Activated CD8-positive, alpha-beta T cell treated with anti-CD3 and anti-CD28 coated beads, Interleukin-2, amount 10 ng/mL, durations not matched to agents 7 days and 5 days (primary cell): ENCODE measurements around the gene MYCL. TPM values are rescaled to one million over a fixed set of nuclear protein-coding genes. Genes with fewer than 3 reads are reported as not detected.
A peak's percentile ranks its signal among the peaks of the same experiment; 100 is the strongest.

Experiments
- ATAC-seq: fragments of 150-1000 bp; cut with Tn5 transposase; one replicate; pipeline ENCODE4 v1.10.0; 2021; ENCODE audit warnings: moderate library complexity
- CTCF ChIA-PET: fragments of 350-600 bp; sonication (Branson Sonifier 250); formaldehyde crosslinking; loops from one replicate; lab custom pipeline; 2021; ENCODE audit warnings: antibody characterized with exemption; lab: Charles Lee
- POLR2A ChIA-PET: fragments of 350-600 bp; sonication (Branson Sonifier 250); formaldehyde crosslinking; loops from one replicate; lab custom pipeline; 2021; ENCODE audit warnings: antibody characterized with exemption; lab: Charles Lee
- DNase-seq: peaks from one replicate; pipeline ENCODE4 v3.0.0-alpha.2; 2020
- H3K27ac Mint-ChIP-seq: one replicate; pipeline ENCODE4 v1.8.0; 2021; ENCODE audit warnings: mild to moderate bottlenecking, mixed read lengths
- H3K27me3 Mint-ChIP-seq: one replicate; pipeline ENCODE4 v1.8.0; 2021; ENCODE audit warnings: low read depth, mixed read lengths
- H3K36me3 Mint-ChIP-seq: one replicate; pipeline ENCODE4 v1.8.0; 2021; ENCODE audit warnings: low read depth, mixed read lengths
- H3K4me1 Mint-ChIP-seq: one replicate; pipeline ENCODE4 v1.8.0; 2021; ENCODE audit warnings: low read depth, mixed read lengths
- H3K4me3 Mint-ChIP-seq: one replicate; pipeline ENCODE4 v1.8.0; 2021; ENCODE audit warnings: mild to moderate bottlenecking, mixed read lengths
- H3K9me3 Mint-ChIP-seq: one replicate; pipeline ENCODE4 v1.8.0; 2022; ENCODE audit warnings: mixed read lengths; ENCODE audit not compliant: insufficient read depth
- total RNA-seq, 2 experiments: library from RNA; stranded (reverse); gene quantifications; one replicate each; pipeline ENCODE4 v1.2.3, GENCODE V29; 2021

Gene MYCL, protein sequence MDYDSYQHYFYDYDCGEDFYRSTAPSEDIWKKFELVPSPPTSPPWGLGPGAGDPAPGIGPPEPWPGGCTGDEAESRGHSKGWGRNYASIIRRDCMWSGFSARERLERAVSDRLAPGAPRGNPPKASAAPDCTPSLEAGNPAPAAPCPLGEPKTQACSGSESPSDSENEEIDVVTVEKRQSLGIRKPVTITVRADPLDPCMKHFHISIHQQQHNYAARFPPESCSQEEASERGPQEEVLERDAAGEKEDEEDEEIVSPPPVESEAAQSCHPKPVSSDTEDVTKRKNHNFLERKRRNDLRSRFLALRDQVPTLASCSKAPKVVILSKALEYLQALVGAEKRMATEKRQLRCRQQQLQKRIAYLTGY
- total RNA-seq = not detected

GRCh38 chr1:39901714-39902459, at the start of gene MYCL:
Gene MYCL, minus strand, starts transcription at chr1:39901917. Its CDS starts 483 bp downstream, at chr1:39901434.
- POLR2A ChIA-PET = interaction anchor here (0.6 to 1.2 kb wide), 3 partner anchors 18 to 110 kb away, joined by 3 to 4 read pairs (median 3); no protein-coding TSS in a partner anchor
- Mint-ChIP-seq H3K9me3 (no peaks in the 10 kb centered on the region), H3K27ac (no peak within 1 kb of the TSS), H3K27me3 (peaks cover 56% of the 10 kb centered on the region), H3K4me1 (peaks cover 6% of the 10 kb centered on the region), H3K4me3 (peak within 1 kb of the TSS; percentile 72), H3K36me3 (no peaks in the 10 kb centered on the region)
- CTCF ChIA-PET = interaction anchor here (0.6 to 4.3 kb wide), 41 partner anchors 8 to 632 kb away, joined by 3 to 42 read pairs (median 4); partner anchors contain the start of genes BMP8B and TRIT1
- peak; percentile 81 for DNase-seq
- ATAC-seq = peak; percentile 89

DNA sequence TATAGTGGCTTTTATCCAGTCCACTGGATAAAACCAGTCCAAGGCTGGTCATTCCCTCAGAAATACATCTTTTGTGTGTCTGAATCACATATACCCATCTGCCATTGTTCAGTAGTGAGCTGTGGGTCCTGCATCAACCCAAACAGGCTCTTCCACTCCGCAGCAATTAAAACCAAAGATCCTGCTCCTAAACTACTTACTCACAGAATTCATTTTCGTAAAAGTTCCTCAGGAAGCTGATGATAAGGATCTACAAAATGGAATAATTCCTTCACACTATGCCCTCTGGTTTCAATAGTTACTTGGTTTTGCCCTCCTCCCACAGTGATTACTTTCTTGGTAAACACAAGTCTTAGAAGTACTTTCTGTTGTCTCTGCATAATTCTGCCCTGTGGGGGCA, 48.2 kb upstream of the MYCL start:
- H3K27ac Mint-ChIP-seq = no peak overlapping the region
- no peak overlapping the region for H3K4me3 Mint-ChIP-seq
- H3K36me3 Mint-ChIP-seq = no peaks in the 10 kb centered on the region
- no peak for ATAC-seq
- no peak for DNase-seq
- H3K4me1 Mint-ChIP-seq = peaks cover 11% of the 10 kb centered on the region
- peaks cover 8% of the 10 kb centered on the region for H3K27me3 Mint-ChIP-seq
- no peaks in the 10 kb centered on the region for H3K9me3 Mint-ChIP-seq
- POLR2A ChIA-PET = no interaction called here
- CTCF ChIA-PET = interaction anchor here (1.9 to 5.4 kb wide), 2 partner anchors 24 to 83 kb away, joined by 9 to 27 read pairs; no protein-coding TSS in a partner anchor

GRCh38 chr1:39947260-39947659, 45.5 kb upstream of the MYCL start:
- no peak overlapping the region for H3K4me3 Mint-ChIP-seq
- no peaks in the 10 kb centered on the region for H3K9me3 Mint-ChIP-seq
- peaks cover 5% of the 10 kb centered on the region for H3K4me1 Mint-ChIP-seq
- peaks cover 12% of the 10 kb centered on the region for H3K27me3 Mint-ChIP-seq
- H3K36me3 Mint-ChIP-seq = no peaks in the 10 kb centered on the region
- no peak overlapping the region for H3K27ac Mint-ChIP-seq
- CTCF ChIA-PET = interaction anchor here (1.5 kb wide), 1 partner anchor 27 kb away, joined by 4 read pairs; no protein-coding TSS in a partner anchor
- DNase-seq (no peak), ATAC-seq (no peak)
- POLR2A ChIA-PET = no interaction called here

- CTCF ChIA-PET = interaction anchor here (1.5 kb wide), 1 partner anchor 28 kb away, joined by 4 read pairs; no protein-coding TSS in a partner anchor
- Mint-ChIP-seq H3K36me3 (no peaks in the 10 kb centered on the region), H3K4me3 (no peak overlapping the region), H3K27me3 (peaks cover 12% of the 10 kb centered on the region), H3K27ac (no peak overlapping the region), H3K4me1 (peaks cover 5% of the 10 kb centered on the region), H3K9me3 (no peaks in the 10 kb centered on the region)
- no peak for DNase-seq
- no peak for ATAC-seq
- POLR2A ChIA-PET = no interaction called here
Measured at GRCh38 chr1:39946216-39946615, 44.5 kb upstream of the MYCL start.

DNA sequence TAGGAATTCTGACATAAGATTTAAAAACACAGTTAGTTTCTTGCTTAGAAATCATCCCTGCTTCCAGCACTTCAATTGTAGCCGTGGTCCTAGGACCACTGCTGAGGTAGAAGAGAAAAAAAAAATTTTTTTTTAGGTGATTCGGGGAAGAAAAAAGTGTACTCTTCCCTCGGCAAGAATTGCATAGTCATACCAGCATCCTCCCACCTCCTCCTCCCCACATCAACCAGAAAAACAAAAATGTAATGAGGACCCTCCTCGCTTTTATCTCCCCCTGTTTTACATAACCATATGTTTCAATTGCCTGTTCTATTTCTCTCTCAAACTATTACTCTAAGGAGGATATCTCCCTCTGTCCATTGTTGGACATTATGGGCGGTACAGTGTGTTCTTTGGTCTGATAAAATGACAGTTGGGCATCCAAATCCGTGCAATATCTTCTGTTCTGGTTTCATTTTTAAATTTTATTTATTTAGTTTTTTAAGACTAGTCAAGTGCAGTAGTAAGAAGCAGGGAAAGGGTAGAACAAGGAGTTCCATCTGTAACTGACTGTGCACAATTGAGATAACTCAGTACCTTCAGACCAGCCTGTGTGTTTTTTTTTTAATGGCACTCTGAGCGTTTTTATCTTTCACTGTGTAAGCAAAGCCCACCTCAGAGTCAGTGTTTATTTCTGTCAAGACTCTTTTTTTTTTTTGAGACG, 42.8 kb upstream of the MYCL start:
- Mint-ChIP-seq H3K27me3 (peaks cover 12% of the 10 kb centered on the region), H3K4me1 (peaks cover 5% of the 10 kb centered on the region), H3K4me3 (no peak overlapping the region), H3K36me3 (no peaks in the 10 kb centered on the region), H3K9me3 (no peaks in the 10 kb centered on the region), H3K27ac (no peak overlapping the region)
- ChIA-PET CTCF (interaction anchor here (0.7 kb wide), 1 partner anchor 9 kb away, joined by 6 read pairs; no protein-coding TSS in a partner anchor), POLR2A (no interaction called here)
- no peak for DNase-seq
- ATAC-seq = no peak

DNA sequence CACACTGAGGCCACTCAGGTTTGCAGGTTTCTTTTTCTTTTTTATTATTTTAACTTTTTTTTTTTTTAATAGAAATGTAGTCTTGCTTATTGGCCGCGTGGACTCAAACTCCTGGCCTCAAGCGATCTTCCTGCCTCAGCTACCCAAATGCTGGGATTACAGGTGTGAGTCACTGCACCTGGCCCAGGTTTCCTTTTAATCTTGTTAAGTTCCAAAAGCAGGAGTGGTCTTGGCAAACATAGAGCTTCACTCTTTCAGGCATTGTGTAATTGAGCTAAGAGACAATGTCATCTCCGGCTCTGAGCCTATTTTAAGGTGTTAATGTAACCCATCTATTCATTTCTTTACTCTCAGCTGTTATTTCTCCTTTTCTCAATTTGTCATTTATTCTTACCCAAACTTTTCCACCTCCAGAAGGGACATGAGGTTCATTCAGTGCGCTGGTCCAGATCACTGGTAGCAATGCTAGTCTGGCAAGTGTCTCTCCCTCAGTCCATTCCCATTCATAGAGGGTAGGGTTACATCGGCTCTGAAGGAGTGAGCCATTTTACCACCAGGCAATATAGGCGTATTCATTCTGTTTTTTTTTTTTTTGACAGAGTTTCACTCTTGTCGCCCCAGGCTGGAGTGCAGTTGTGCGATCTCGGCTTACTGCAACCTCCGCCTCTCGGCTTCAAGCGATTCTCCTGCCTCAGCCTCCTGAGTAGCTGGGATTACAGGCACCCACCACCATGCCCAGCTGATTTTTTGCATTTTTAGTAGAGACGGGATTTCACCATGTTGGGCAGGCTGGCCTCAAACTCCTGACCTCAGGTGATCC, 42.0 kb upstream of the MYCL start:
- Mint-ChIP-seq H3K4me1 (peaks cover 5% of the 10 kb centered on the region), H3K9me3 (no peaks in the 10 kb centered on the region), H3K4me3 (no peak overlapping the region), H3K27ac (no peak overlapping the region), H3K27me3 (peaks cover 12% of the 10 kb centered on the region), H3K36me3 (no peaks in the 10 kb centered on the region)
- ATAC-seq (no peak), DNase-seq (no peak)
- ChIA-PET CTCF (interaction anchor here (1.1 to 1.5 kb wide), 2 partner anchors 25 to 89 kb away, joined by 3 to 5 read pairs; no protein-coding TSS in a partner anchor), POLR2A (interaction anchor here (1.5 kb wide), 1 partner anchor 96 kb away, joined by 3 read pairs; no protein-coding TSS in a partner anchor)

GRCh38 chr1:39940980-39941871, 39.5 kb upstream of the MYCL start:
- ATAC-seq (no peak), DNase-seq (no peak)
- ChIA-PET CTCF (interaction anchor here (1.9 to 2.5 kb wide), 2 partner anchors 10 to 22 kb away, joined by 5 to 9 read pairs; no protein-coding TSS in a partner anchor), POLR2A (no interaction called here)
- H3K27ac Mint-ChIP-seq = no peak overlapping the region
- H3K27me3 Mint-ChIP-seq = peaks cover 8% of the 10 kb centered on the region
- peaks cover 7% of the 10 kb centered on the region for H3K4me1 Mint-ChIP-seq
- no peak overlapping the region for H3K4me3 Mint-ChIP-seq
- H3K9me3 Mint-ChIP-seq = no peaks in the 10 kb centered on the region
- no peaks in the 10 kb centered on the region for H3K36me3 Mint-ChIP-seq

GRCh38 chr1:39940253-39940652, 38.5 kb upstream of the MYCL start:
- no peak overlapping the region for H3K27ac Mint-ChIP-seq
- ChIA-PET POLR2A (no interaction called here), CTCF (interaction anchor here (1.9 to 2.5 kb wide), 2 partner anchors 11 to 21 kb away, joined by 5 to 9 read pairs; no protein-coding TSS in a partner anchor)
- DNase-seq (no peak), ATAC-seq (no peak)
- H3K4me3 Mint-ChIP-seq = no peak overlapping the region
- H3K4me1 Mint-ChIP-seq = peaks cover 2% of the 10 kb centered on the region
- H3K9me3 Mint-ChIP-seq = no peaks in the 10 kb centered on the region
- no peaks in the 10 kb centered on the region for H3K36me3 Mint-ChIP-seq
- peaks cover 6% of the 10 kb centered on the region for H3K27me3 Mint-ChIP-seq

DNA sequence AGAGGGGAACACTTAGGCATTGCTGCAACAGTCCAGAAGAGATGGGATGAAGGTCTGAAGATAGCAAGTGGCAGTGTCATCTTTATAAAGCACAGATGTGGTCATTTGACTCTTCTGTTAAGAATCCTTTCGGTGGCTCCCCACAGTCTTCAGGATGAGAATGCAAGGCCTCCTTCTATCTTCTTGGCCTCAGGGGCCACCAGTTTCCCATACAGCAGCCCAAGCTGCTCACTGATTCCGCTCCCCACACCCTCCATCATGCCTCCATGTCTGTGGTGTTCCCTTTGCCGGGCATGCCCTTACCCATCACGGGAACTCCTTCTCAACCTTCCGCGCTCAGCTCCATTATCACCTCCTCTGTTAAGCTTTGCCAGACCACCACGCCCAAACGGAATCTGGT, 37.1 kb upstream of the MYCL start:
- Mint-ChIP-seq H3K4me3 (no peak overlapping the region), H3K9me3 (no peaks in the 10 kb centered on the region), H3K36me3 (no peaks in the 10 kb centered on the region), H3K27me3 (peaks cover 4% of the 10 kb centered on the region), H3K4me1 (peaks cover 2% of the 10 kb centered on the region), H3K27ac (no peak overlapping the region)
- ChIA-PET CTCF (interaction anchor here (2.5 kb wide), 1 partner anchor 20 kb away, joined by 9 read pairs; no protein-coding TSS in a partner anchor), POLR2A (no interaction called here)
- no peak for DNase-seq
- ATAC-seq = no peak
